ENCODE measurements around the gene SPDEF. TPM values are rescaled to one million over a fixed set of nuclear protein-coding genes. Genes with fewer than 3 reads are reported as not detected.

The SPDEF gene
- total and polyA plus RNA-seq, 10 of the 15 experiments (the other 5 are each of a cell fraction or from before 2014, with no cell fraction given) = not detected

DNA sequence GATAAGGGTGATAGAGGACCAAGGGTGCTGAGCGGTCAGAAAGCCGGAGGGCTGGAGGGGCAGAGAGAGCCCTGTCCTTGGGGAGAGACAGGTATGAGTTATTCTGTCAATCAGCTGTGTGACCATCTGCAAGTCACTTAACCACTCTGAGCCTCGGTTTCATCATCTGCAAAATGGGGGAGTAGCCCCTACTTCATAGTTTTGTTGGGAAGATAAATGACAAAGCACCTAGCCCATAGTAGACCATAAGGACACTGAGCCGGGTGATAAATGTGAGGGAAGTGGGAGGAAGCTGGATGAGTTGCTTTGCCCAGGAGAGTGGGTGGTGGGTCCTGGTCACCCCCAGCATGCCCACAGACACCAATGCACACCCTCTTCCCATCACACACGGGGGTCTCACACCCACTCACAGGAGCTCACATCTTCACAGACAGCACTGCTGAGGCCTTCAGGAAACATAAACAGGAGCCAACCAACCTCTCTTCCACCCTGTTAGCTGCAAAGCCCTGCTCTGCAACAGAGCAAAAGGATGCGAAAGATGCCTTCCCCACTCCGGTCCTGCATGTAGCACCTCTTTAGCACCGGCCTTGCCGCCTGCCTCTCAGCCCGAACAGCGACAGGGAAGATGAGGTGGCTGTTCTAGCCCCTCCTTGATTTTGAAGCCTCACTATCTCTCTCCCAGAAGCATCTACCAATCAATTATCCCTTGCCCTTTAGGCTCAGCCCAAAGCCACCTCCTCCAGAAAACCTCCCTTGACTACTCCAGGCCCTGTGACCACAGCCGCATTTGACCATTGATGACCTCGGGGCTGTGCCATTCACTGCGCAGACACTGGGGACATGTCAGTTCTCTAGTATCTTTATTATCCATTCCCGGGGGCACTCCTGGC is 18.9 kb downstream of the SPDEF start:
- H3K36me3 ChIP-seq (ENCODE audit: control insufficient read depth in 2 of 2, insufficient read depth in 2 of 2, low read length in 1 of 2) = no peaks in the 10 kb centered on the region
- in situ Hi-C loops (cut with MboI) (no loop called here), intact Hi-C loops (cut with micrococcal nuclease; ENCODE audit: unreplicated experiment) (no loop called here)
- POLR2A ChIA-PET = no interaction called here
- 58% methylated on average over 15 of the region's 15 CpGs for WGBS (ENCODE audit: insufficient coverage, insufficient replicate concordance, low lambda C conversion rate, missing lambda C conversion rate)
- FAIRE-seq (no peak), DNase-seq (ENCODE audit: low read depth, low spot score) (no peak), ATAC-seq (no peak)
- TF ChIP-seq, protein P1, sequence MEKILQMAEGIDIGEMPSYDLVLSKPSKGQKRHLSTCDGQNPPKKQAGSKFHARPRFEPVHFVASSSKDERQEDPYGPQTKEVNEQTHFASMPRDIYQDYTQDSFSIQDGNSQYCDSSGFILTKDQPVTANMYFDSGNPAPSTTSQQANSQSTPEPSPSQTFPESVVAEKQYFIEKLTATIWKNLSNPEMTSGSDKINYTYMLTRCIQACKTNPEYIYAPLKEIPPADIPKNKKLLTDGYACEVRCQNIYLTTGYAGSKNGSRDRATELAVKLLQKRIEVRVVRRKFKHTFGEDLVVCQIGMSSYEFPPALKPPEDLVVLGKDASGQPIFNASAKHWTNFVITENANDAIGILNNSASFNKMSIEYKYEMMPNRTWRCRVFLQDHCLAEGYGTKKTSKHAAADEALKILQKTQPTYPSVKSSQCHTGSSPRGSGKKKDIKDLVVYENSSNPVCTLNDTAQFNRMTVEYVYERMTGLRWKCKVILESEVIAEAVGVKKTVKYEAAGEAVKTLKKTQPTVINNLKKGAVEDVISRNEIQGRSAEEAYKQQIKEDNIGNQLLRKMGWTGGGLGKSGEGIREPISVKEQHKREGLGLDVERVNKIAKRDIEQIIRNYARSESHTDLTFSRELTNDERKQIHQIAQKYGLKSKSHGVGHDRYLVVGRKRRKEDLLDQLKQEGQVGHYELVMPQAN (conservative IDR thresholded peaks at IDR 0.05) = no peak
- TF ChIP-seq ATF7 (IDR thresholded peaks at IDR 0.05; ENCODE audit: low read depth) = no peak
- no peak for TF ChIP-seq STAT1 (conservative IDR thresholded peaks at IDR 0.05)
- TF ChIP-seq MEF2B (IDR thresholded peaks at IDR 0.05; ENCODE audit: partially characterized antibody, poor library complexity, severe bottlenecking) = no peak
- TF ChIP-seq MEF2A (IDR thresholded peaks at IDR 0.05; ENCODE audit: insufficient read depth, low read depth, low read length) = no peak
- TF ChIP-seq FOXM1 (IDR thresholded peaks at IDR 0.05; ENCODE audit: low read depth, low read length) = no peak
- no peak for TF ChIP-seq RFX5 (IDR thresholded peaks at IDR 0.05; ENCODE audit: low read depth, low read length)
- no peak for TF ChIP-seq TCF7 (IDR thresholded peaks at IDR 0.05; ENCODE audit: borderline replicate concordance)
- no peak for TF ChIP-seq RB1 (IDR thresholded peaks at IDR 0.05; ENCODE audit: borderline replicate concordance)
- TF ChIP-seq, protein P2, sequence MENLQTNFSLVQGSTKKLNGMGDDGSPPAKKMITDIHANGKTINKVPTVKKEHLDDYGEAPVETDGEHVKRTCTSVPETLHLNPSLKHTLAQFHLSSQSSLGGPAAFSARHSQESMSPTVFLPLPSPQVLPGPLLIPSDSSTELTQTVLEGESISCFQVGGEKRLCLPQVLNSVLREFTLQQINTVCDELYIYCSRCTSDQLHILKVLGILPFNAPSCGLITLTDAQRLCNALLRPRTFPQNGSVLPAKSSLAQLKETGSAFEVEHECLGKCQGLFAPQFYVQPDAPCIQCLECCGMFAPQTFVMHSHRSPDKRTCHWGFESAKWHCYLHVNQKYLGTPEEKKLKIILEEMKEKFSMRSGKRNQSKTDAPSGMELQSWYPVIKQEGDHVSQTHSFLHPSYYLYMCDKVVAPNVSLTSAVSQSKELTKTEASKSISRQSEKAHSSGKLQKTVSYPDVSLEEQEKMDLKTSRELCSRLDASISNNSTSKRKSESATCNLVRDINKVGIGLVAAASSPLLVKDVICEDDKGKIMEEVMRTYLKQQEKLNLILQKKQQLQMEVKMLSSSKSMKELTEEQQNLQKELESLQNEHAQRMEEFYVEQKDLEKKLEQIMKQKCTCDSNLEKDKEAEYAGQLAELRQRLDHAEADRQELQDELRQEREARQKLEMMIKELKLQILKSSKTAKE (IDR thresholded peaks at IDR 0.05; ENCODE audit: low read depth, poor library complexity, severe bottlenecking) = no peak
- no peak for TF ChIP-seq EED (IDR thresholded peaks at IDR 0.05; ENCODE audit: low read depth)
- TF ChIP-seq BHLHE40 (IDR thresholded peaks at IDR 0.05; ENCODE audit: borderline replicate concordance in 1 of 2, low read depth in 2 of 2, low read length in 1 of 2) = no peak
- no peaks in the 10 kb centered on the region; a peak in 1 of 4 replicates for H3K27me3 ChIP-seq (replicated peaks in 1 of 2; ENCODE audit: control insufficient read depth in 2 of 2, insufficient read depth in 2 of 2, low read length in 1 of 2)
- no peaks in the 10 kb centered on the region for H4K20me1 ChIP-seq (ENCODE audit: control insufficient read depth, insufficient read depth)
- H3K9me3 ChIP-seq (replicated peaks; ENCODE audit: control insufficient read depth, insufficient read depth, low read length) = no peaks in the 10 kb centered on the region
- RAD21 ChIA-PET (ENCODE audit: unreplicated experiment) = no interaction called here
- no peak overlapping the region for H2AFZ ChIP-seq (ENCODE audit: control insufficient read depth, low read depth, low read length)
- H3K4me3 ChIP-seq = no peak overlapping the region
- SMC1A ChIA-PET (ENCODE audit: uncharacterized antibody, unreplicated experiment) = no interaction called here
- no peak overlapping the region for H3K9ac ChIP-seq (ENCODE audit: control insufficient read depth, insufficient read depth, low read length)
- no peaks in the 10 kb centered on the region for H3K79me2 ChIP-seq (ENCODE audit: control insufficient read depth, insufficient read depth, low read length)
- CTCF ChIA-PET = no interaction called here
- BruUV-seq (replicated peaks) = no TSS peak
- no peak overlapping the region for H3K4me2 ChIP-seq (ENCODE audit: control insufficient read depth, insufficient read depth)
- H3K27ac ChIP-seq (ENCODE audit: control insufficient read depth, insufficient read depth) = no peak overlapping the region
- H3K4me1 ChIP-seq (ENCODE audit: control insufficient read depth, insufficient read depth, low read length) = no peaks in the 10 kb centered on the region

All from GM12878 (cell line).